ENCODE measurements around the gene VWA1.
A peak's percentile ranks its signal among the peaks of the same experiment; 100 is the strongest.
"Not testable (repeated sequence)": the region's sequence is repeated elsewhere in the genome, so short reads cannot be mapped to it uniquely, and the experiment has no call there.

Gene VWA1

GRCh38 chr1:1423245-1423597 is 12.3 kb upstream of the VWA1 start:
- FAIRE-seq (no peak), DNase-seq (ENCODE audit: insufficient read length, low spot score) (no peak)
- TF ChIP-seq POLR2A (IDR thresholded peaks at IDR 0.05; ENCODE audit: low read depth, low read length) = no peak

- FAIRE-seq = no peak
- TF ChIP-seq POLR2A (IDR thresholded peaks at IDR 0.05; ENCODE audit: low read depth, low read length) = no peak
- no peak for DNase-seq (ENCODE audit: insufficient read length, low spot score)
These were observed 10.8 kb upstream of the VWA1 start for GRCh38 chr1:1424707-1425106.

- DNase-seq (ENCODE audit: insufficient read length, low spot score) = no peak
- no peak for FAIRE-seq
- no peak for TF ChIP-seq POLR2A (IDR thresholded peaks at IDR 0.05; ENCODE audit: low read depth, low read length)
These were observed 10.1 kb upstream of the VWA1 start for GRCh38 chr1:1425426-1425752.

GRCh38 chr1:1425753-1426495 is 9.6 kb upstream of the VWA1 start:
- FAIRE-seq (no peak), DNase-seq (ENCODE audit: insufficient read length, low spot score) (no peak)
- no peak for TF ChIP-seq POLR2A (IDR thresholded peaks at IDR 0.05; ENCODE audit: low read depth, low read length)

GRCh38 chr1:1426496-1427105 is 8.9 kb upstream of the VWA1 start:
- DNase-seq (ENCODE audit: insufficient read length, low spot score) (no peak), FAIRE-seq (no peak)
- no peak for TF ChIP-seq POLR2A (IDR thresholded peaks at IDR 0.05; ENCODE audit: low read depth, low read length)

- FAIRE-seq = no peak
- DNase-seq (ENCODE audit: insufficient read length, low spot score) = no peak
- no peak for TF ChIP-seq POLR2A (IDR thresholded peaks at IDR 0.05; ENCODE audit: low read depth, low read length)
These were observed 8.2 kb upstream of the VWA1 start for GRCh38 chr1:1427106-1427819.

- DNase-seq (ENCODE audit: insufficient read length, low spot score) = no peak
- no peak for TF ChIP-seq POLR2A (IDR thresholded peaks at IDR 0.05; ENCODE audit: low read depth, low read length)
- FAIRE-seq = no peak
These were observed 7.7 kb upstream of the VWA1 start for GRCh38 chr1:1427820-1428148.

GRCh38 chr1:1428174-1428573 is 7.3 kb upstream of the VWA1 start:
- no peak for DNase-seq (ENCODE audit: insufficient read length, low spot score)
- no peak for TF ChIP-seq POLR2A (IDR thresholded peaks at IDR 0.05; ENCODE audit: low read depth, low read length)
- FAIRE-seq = no peak

GRCh38 chr1:1428967-1429366 is 6.5 kb upstream of the VWA1 start:
- not testable (repeated sequence) for FAIRE-seq; DNase-seq (ENCODE audit: insufficient read length, low spot score)

GRCh38 chr1:1429671-1430073 is 5.8 kb upstream of the VWA1 start:
- TF ChIP-seq POLR2A (IDR thresholded peaks at IDR 0.05; ENCODE audit: low read depth, low read length) = no peak
- no peak for DNase-seq (ENCODE audit: insufficient read length, low spot score)

GRCh38 chr1:1430114-1430982 is 5.1 kb upstream of the VWA1 start:
- TF ChIP-seq POLR2A (IDR thresholded peaks at IDR 0.05; ENCODE audit: low read depth, low read length) = no peak
- DNase-seq (ENCODE audit: insufficient read length, low spot score) = peak; percentile 70
- peak; percentile 41 for FAIRE-seq

More at GRCh38 chr1:1429671-1430073, 5.8 kb upstream of the VWA1 start:
- no peak for FAIRE-seq

GRCh38 chr1:1430992-1431844 is 4.3 kb upstream of the VWA1 start:
- FAIRE-seq (no peak), DNase-seq (ENCODE audit: insufficient read length, low spot score) (no peak)
- TF ChIP-seq POLR2A (IDR thresholded peaks at IDR 0.05; ENCODE audit: low read depth, low read length) = no peak

GRCh38 chr1:1431845-1432273 is 3.6 kb upstream of the VWA1 start:
- no peak for TF ChIP-seq POLR2A (IDR thresholded peaks at IDR 0.05; ENCODE audit: low read depth, low read length)
- FAIRE-seq (peak; percentile 75), DNase-seq (ENCODE audit: insufficient read length, low spot score) (no peak)
